Measurements from ENCODE around the gene NCAPG. TPM values are rescaled to one million over a fixed set of nuclear protein-coding genes. Genes with fewer than 3 reads are reported as not detected.
"Not testable (repeated sequence)": the region's sequence is repeated elsewhere in the genome, so short reads cannot be mapped to it uniquely, and the experiment has no call there.

Gene NCAPG
- total RNA-seq, 2 donors from 2014 or later, result 0.20 to 0.44 TPM

- H3K27me3 ChIP-seq, result no peaks in the 10 kb centered on the region
- TF ChIP-seq CTCF (IDR thresholded peaks at IDR 0.05), result no peak
- no peak for DNase-seq (ENCODE audit: low spot score)
- no peaks in the 10 kb centered on the region for H3K9me3 ChIP-seq
- no peak overlapping the region for H3K4me3 ChIP-seq
- no peak overlapping the region for H3K27ac ChIP-seq
- H3K4me1 ChIP-seq, result peaks cover 0 to 6% of the 10 kb centered on the region in 2 donors
- H3K36me3 ChIP-seq, result no peaks in the 10 kb centered on the region
Measured at GRCh38 chr4:17816142-17816541, 5.4 kb downstream of the NCAPG start.

- no peak overlapping the region for H3K27ac ChIP-seq
- no peaks in the 10 kb centered on the region for H3K4me1 ChIP-seq
- no peak overlapping the region for H3K4me3 ChIP-seq
- no peaks in the 10 kb centered on the region for H3K9me3 ChIP-seq
- no peaks in the 10 kb centered on the region for H3K27me3 ChIP-seq
- DNase-seq (ENCODE audit: low spot score), result no peak
- H3K36me3 ChIP-seq, result no peaks in the 10 kb centered on the region
- TF ChIP-seq CTCF (IDR thresholded peaks at IDR 0.05), result peak in 1 of 2 donors; percentile 67
Measured at GRCh38 chr4:17817027-17817426, 6.2 kb downstream of the NCAPG start.

GRCh38 chr4:17823871-17824669 lies 13.3 kb downstream of the NCAPG start:
- H3K9me3 ChIP-seq, result no peaks in the 10 kb centered on the region
- H3K36me3 ChIP-seq, result no peaks in the 10 kb centered on the region
- no peak for DNase-seq (ENCODE audit: low spot score)
- no peak for TF ChIP-seq CTCF (IDR thresholded peaks at IDR 0.05)
- H3K27ac ChIP-seq, result no peak overlapping the region
- H3K27me3 ChIP-seq, result no peaks in the 10 kb centered on the region
- H3K4me3 ChIP-seq, result no peak overlapping the region
- H3K4me1 ChIP-seq, result no peaks in the 10 kb centered on the region

GRCh38 chr4:17846266-17846665 lies 35.5 kb downstream of the NCAPG start:
- Histone ChIP-seq H3K4me1 (no peaks in the 10 kb centered on the region), H3K4me3 (no peak overlapping the region), H3K9me3 (no peaks in the 10 kb centered on the region), H3K27ac (no peak overlapping the region), H3K27me3 (no peaks in the 10 kb centered on the region), H3K36me3 (no peaks in the 10 kb centered on the region)
- TF ChIP-seq CTCF (IDR thresholded peaks at IDR 0.05), result no peak
- no peak for DNase-seq (ENCODE audit: low spot score)

GRCh38 chr4:17850295-17850694 lies 39.5 kb downstream of the NCAPG start:
- not testable (repeated sequence) for H3K27ac ChIP-seq; H3K4me3 ChIP-seq; H3K4me1 ChIP-seq; DNase-seq (ENCODE audit: low spot score); H3K9me3 ChIP-seq; H3K27me3 ChIP-seq; H3K36me3 ChIP-seq

GRCh38 chr4:17851959-17852358 lies 41.2 kb downstream of the NCAPG start:
- DNase-seq (ENCODE audit: low spot score), result no peak
- no peak for TF ChIP-seq CTCF (IDR thresholded peaks at IDR 0.05)

More at GRCh38 chr4:17851959-17852358, 41.2 kb downstream of the NCAPG start:
- H3K27ac ChIP-seq, result no peak overlapping the region
- H3K9me3 ChIP-seq, result no peaks in the 10 kb centered on the region
- H3K4me1 ChIP-seq, result no peaks in the 10 kb centered on the region
- H3K36me3 ChIP-seq, result no peaks in the 10 kb centered on the region
- no peak overlapping the region for H3K4me3 ChIP-seq
- no peaks in the 10 kb centered on the region for H3K27me3 ChIP-seq

Measured in right atrium auricular region (tissue), 2 donors.